MM.1S (cell line): Measurements from ENCODE around the gene ARFGAP1.

ENCODE experiments used
- DNase-seq: peaks from one replicate; pipeline ENCODE4 v3.0.0-alpha.2; 2015
- H2AFZ ChIP-seq: fragments of 300-600 bp; sonication (generic); 2 replicates; pipeline ENCODE4 v1.6.0; 2016; ENCODE audit warnings: antibody characterized with exemption, low read length
- H3F3A ChIP-seq: fragments of 300-600 bp; sonication (generic); 2 replicates; pipeline ENCODE4 v1.6.1; 2016; ENCODE audit warnings: mild to moderate bottlenecking, antibody characterized with exemption, low read length, moderate library complexity, mixed read lengths; ENCODE audit not compliant: insufficient read depth
- H3K27ac ChIP-seq: fragments of 300-600 bp; sonication (generic); 2 replicates; pipeline ENCODE4 v1.5.1; 2016; ENCODE audit warnings: mild to moderate bottlenecking, low read length
- H3K27me3 ChIP-seq: fragments of 300-600 bp; sonication (generic); replicated peaks from 2 replicates; pipeline ENCODE4 v1.6.0; 2016; ENCODE audit warnings: low read length; ENCODE audit not compliant: insufficient read depth
- H3K36me3 ChIP-seq: fragments of 300-600 bp; sonication (generic); replicated peaks from 2 replicates; pipeline ENCODE4 v1.6.1; 2016; ENCODE audit warnings: mild to moderate bottlenecking, low read length, mixed read lengths; ENCODE audit not compliant: insufficient read depth
- H3K4me1 ChIP-seq: fragments of 300-600 bp; sonication (generic); 2 replicates; pipeline ENCODE4 v1.6.1; 2016; ENCODE audit warnings: low read length, mixed read lengths
- H3K4me2 ChIP-seq: fragments of 300-600 bp; sonication (generic); 2 replicates; pipeline ENCODE4 v1.6.0; 2016; ENCODE audit warnings: low read depth, low read length
- H3K4me3 ChIP-seq: fragments of 300-600 bp; sonication (generic); 2 replicates; pipeline ENCODE4 v1.5.1; 2016; ENCODE audit warnings: low read length, mixed read lengths
- H3K79me2 ChIP-seq: fragments of 300-600 bp; sonication (generic); 2 replicates; pipeline ENCODE4 v1.6.1; 2016; ENCODE audit warnings: mixed run types, low read length, mixed read lengths
- H3K9ac ChIP-seq: fragments of 300-600 bp; sonication (generic); 2 replicates; pipeline ENCODE4 v1.6.1; 2016; ENCODE audit warnings: low read length, mixed read lengths
- H3K9me2 ChIP-seq: fragments of 300-600 bp; sonication (generic); replicated peaks from 2 replicates; pipeline ENCODE4 v1.6.1; 2016; ENCODE audit warnings: mild to moderate bottlenecking, low read length, mixed read lengths; ENCODE audit not compliant: insufficient read depth
- H3K9me3 ChIP-seq: fragments of 300-600 bp; sonication (generic); replicated peaks from 2 replicates; pipeline ENCODE4 v1.6.1; 2016; ENCODE audit warnings: mild to moderate bottlenecking, low read length, mixed read lengths; ENCODE audit not compliant: insufficient read depth
- H4K20me1 ChIP-seq: fragments of 300-600 bp; sonication (generic); 2 replicates; pipeline ENCODE4 v1.6.1; 2016; ENCODE audit warnings: mild to moderate bottlenecking, low read length, moderate library complexity, mixed read lengths; ENCODE audit not compliant: insufficient read depth
- EZH2 ChIP-seq: fragments of 300-600 bp; sonication (generic); optimal IDR thresholded peaks from 2 replicates; pipeline ENCODE3; 2017; ENCODE audit warnings: low read depth, mild to moderate bottlenecking, antibody characterized with exemption, low read length, mixed read lengths
- EZH2phosphoT487 ChIP-seq: fragments of 300-600 bp; sonication (generic); IDR thresholded peaks from 2 replicates; pipeline ENCODE4 v1.6.1; 2018; ENCODE audit warnings: antibody characterized with exemption, low read length
- TF ChIP-seq, protein P1 (sequence below): fragments of 300-600 bp; sonication (generic); IDR thresholded peaks from 2 replicates; pipeline ENCODE4 v1.5.1; 2016; ENCODE audit warnings: antibody characterized with exemption, low read length, mixed read lengths

Gene ARFGAP1

GRCh38 chr20:63241272-63241671 lies 31.3 kb upstream of the ARFGAP1 start:
- Histone ChIP-seq H2AFZ (no peak overlapping the region), H3K4me2 (no peak overlapping the region), H3K4me1 (no peaks in the 10 kb centered on the region), H3K4me3 (no peak overlapping the region), H3K27ac (no peak overlapping the region), H4K20me1 (no peaks in the 10 kb centered on the region), H3K79me2 (no peaks in the 10 kb centered on the region), H3K9me3 (no peaks in the 10 kb centered on the region), H3F3A (no peaks in the 10 kb centered on the region), H3K27me3 (peaks cover 95% of the 10 kb centered on the region), H3K9me2 (no peaks in the 10 kb centered on the region), H3K9ac (no peak overlapping the region), H3K36me3 (no peaks in the 10 kb centered on the region)
- TF ChIP-seq, protein P1, sequence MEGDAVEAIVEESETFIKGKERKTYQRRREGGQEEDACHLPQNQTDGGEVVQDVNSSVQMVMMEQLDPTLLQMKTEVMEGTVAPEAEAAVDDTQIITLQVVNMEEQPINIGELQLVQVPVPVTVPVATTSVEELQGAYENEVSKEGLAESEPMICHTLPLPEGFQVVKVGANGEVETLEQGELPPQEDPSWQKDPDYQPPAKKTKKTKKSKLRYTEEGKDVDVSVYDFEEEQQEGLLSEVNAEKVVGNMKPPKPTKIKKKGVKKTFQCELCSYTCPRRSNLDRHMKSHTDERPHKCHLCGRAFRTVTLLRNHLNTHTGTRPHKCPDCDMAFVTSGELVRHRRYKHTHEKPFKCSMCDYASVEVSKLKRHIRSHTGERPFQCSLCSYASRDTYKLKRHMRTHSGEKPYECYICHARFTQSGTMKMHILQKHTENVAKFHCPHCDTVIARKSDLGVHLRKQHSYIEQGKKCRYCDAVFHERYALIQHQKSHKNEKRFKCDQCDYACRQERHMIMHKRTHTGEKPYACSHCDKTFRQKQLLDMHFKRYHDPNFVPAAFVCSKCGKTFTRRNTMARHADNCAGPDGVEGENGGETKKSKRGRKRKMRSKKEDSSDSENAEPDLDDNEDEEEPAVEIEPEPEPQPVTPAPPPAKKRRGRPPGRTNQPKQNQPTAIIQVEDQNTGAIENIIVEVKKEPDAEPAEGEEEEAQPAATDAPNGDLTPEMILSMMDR = no peak
- TF ChIP-seq EZH2phosphoT487 = no peak
- no peak for TF ChIP-seq EZH2
- DNase-seq = no peak

- TF ChIP-seq EZH2phosphoT487 (no peak), EZH2 (no peak)
- TF ChIP-seq, protein P1 = no peak
- Histone ChIP-seq H3F3A (no peaks in the 10 kb centered on the region), H4K20me1 (no peaks in the 10 kb centered on the region), H3K4me1 (no peaks in the 10 kb centered on the region), H3K4me3 (no peak overlapping the region), H3K4me2 (no peak overlapping the region), H3K9me3 (no peaks in the 10 kb centered on the region), H3K27ac (no peak overlapping the region), H3K9me2 (no peaks in the 10 kb centered on the region), H3K27me3 (peaks cover 97% of the 10 kb centered on the region), H3K79me2 (no peaks in the 10 kb centered on the region), H2AFZ (no peak overlapping the region), H3K9ac (no peak overlapping the region), H3K36me3 (no peaks in the 10 kb centered on the region)
- no peak for DNase-seq
These were observed 29.9 kb upstream of the ARFGAP1 start for GRCh38 chr20:63242736-63243135.

DNA sequence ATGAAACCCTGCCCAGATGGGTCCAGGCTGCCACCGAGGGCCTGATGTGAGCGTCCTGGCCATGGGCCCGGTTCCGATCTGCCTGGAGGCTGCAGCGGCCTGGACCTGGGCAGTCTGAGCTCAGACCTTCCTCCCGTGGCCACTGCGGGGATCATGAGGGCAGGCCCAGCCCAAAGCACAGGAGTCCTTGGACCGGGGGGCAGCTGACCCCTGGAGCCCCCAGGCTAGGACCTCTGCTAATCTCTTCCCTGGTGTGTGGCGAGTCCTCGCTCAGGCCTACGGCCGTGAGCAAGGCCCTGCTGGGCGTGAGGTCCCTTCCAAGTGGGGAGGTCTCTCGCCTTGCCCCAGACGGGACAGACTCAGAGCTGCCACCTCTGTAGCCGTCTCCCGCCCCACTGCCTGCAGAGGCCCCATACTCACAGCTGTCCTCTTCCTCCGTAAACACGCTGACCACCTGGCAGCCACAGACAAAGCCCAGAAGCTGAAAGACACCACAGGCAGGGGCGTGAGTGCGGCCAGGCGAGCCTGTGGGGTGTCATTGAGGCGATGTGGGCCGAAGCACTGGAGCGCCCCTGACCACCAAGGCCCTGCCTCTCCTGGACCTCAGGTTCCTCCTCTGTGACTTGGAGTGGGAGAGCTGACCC lies 28.9 kb upstream of the ARFGAP1 start:
- no peaks in the 10 kb centered on the region for H3K4me1 ChIP-seq
- no peaks in the 10 kb centered on the region for H3F3A ChIP-seq
- H3K4me3 ChIP-seq = no peak overlapping the region
- H3K4me2 ChIP-seq = no peak overlapping the region
- no peaks in the 10 kb centered on the region for H3K79me2 ChIP-seq
- H2AFZ ChIP-seq = no peak overlapping the region
- no peaks in the 10 kb centered on the region for H3K9me2 ChIP-seq
- H3K27me3 ChIP-seq = peaks cover 97% of the 10 kb centered on the region
- H3K9me3 ChIP-seq = no peaks in the 10 kb centered on the region
- DNase-seq = no peak
- no peaks in the 10 kb centered on the region for H3K36me3 ChIP-seq
- no peaks in the 10 kb centered on the region for H4K20me1 ChIP-seq
- TF ChIP-seq, protein P1 = no peak
- no peak overlapping the region for H3K9ac ChIP-seq
- H3K27ac ChIP-seq = no peak overlapping the region
